Measurements from ENCODE around the gene NBAS. TPM values are rescaled to one million over a fixed set of nuclear protein-coding genes. Genes with fewer than 3 reads are reported as not detected.

The NBAS gene
- total RNA-seq, 1 donor from 2014 or later: 61.6 TPM

DNA sequence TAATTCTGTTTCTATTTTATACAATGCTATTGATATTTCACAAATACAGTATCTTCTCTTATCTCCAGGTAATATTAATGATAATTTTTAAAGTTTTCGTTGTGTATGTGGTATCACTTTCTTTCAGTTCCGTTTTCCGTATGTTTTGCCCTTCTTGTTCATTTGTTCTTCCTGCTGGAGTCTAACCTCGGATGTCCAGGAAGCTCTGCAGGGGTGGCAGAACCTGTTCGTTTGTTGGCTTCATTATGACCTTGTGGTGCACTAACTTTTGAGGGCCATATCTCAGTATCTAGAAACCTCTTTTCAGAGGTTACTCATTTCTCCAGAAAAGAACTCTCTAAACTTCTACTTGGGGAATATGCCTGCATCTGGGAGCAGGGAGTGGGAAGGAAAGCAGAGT, 134.5 kb downstream of the NBAS start:
- H3K4me3 Mint-ChIP-seq: no peak overlapping the region
- H3K36me3 Mint-ChIP-seq (ENCODE audit: low read depth): no peaks in the 10 kb centered on the region
- no peak for DNase-seq (ENCODE audit: low read depth, low spot score)
- H3K9me3 Mint-ChIP-seq: no peaks in the 10 kb centered on the region
- TF ChIP-seq, protein P1, sequence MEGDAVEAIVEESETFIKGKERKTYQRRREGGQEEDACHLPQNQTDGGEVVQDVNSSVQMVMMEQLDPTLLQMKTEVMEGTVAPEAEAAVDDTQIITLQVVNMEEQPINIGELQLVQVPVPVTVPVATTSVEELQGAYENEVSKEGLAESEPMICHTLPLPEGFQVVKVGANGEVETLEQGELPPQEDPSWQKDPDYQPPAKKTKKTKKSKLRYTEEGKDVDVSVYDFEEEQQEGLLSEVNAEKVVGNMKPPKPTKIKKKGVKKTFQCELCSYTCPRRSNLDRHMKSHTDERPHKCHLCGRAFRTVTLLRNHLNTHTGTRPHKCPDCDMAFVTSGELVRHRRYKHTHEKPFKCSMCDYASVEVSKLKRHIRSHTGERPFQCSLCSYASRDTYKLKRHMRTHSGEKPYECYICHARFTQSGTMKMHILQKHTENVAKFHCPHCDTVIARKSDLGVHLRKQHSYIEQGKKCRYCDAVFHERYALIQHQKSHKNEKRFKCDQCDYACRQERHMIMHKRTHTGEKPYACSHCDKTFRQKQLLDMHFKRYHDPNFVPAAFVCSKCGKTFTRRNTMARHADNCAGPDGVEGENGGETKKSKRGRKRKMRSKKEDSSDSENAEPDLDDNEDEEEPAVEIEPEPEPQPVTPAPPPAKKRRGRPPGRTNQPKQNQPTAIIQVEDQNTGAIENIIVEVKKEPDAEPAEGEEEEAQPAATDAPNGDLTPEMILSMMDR (conservative IDR thresholded peaks at IDR 0.05): no peak
- H3K4me1 Mint-ChIP-seq: peaks cover 19% of the 10 kb centered on the region
- H3K27me3 Mint-ChIP-seq (ENCODE audit: low read depth): no peaks in the 10 kb centered on the region
- no peak overlapping the region for H3K27ac Mint-ChIP-seq (ENCODE audit: unreplicated experiment)

DNA sequence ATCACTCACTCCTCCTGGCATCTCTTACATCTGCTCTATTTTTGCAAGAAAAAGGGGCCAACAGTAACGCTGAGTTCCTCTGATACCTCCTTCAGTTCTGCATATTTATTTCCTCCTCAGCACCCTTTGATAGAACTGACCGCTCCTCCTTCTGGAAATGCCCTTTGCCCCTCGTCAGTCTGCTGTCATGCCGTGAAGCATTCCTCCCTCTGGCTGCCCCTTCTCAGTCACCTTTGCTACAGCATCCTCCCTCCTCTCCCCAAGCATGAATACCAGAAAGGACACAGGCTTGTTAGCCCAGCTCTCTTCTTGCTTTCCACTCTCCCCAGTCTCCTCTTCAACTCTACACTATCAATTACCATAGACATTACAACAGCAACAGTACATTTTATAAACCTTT, 135.4 kb downstream of the NBAS start:
- no peaks in the 10 kb centered on the region for H3K27me3 Mint-ChIP-seq (ENCODE audit: low read depth)
- no peaks in the 10 kb centered on the region for H3K36me3 Mint-ChIP-seq (ENCODE audit: low read depth)
- no peaks in the 10 kb centered on the region for H3K9me3 Mint-ChIP-seq
- no peak overlapping the region for H3K27ac Mint-ChIP-seq (ENCODE audit: unreplicated experiment)
- peak; percentile 5 for DNase-seq (ENCODE audit: low read depth, low spot score)
- H3K4me1 Mint-ChIP-seq: peaks cover 19% of the 10 kb centered on the region
- H3K4me3 Mint-ChIP-seq: no peak overlapping the region
- TF ChIP-seq, protein P1 (conservative IDR thresholded peaks at IDR 0.05): no peak

DNA sequence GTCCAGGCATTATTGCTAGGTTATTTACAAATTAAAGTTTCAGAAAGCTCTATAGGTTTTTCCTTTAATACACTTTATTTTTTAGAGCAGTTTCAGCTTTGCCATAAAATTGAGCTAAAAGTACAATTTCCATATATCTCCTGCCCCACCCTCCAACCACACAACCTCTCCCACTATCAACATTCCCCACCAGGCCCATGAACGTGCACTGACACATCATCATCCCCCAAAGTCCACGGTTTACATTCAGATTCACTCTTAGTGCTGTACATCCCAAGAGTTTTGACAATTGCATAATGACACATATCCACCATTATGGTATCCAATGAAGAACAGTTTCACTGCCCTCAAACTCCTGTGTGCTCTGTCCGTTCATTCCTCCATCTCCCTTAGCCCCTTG, 139.4 kb downstream of the NBAS start:
- Mint-ChIP-seq H3K27me3 (ENCODE audit: low read depth) (no peaks in the 10 kb centered on the region), H3K27ac (ENCODE audit: unreplicated experiment) (no peak overlapping the region), H3K9me3 (no peaks in the 10 kb centered on the region), H3K36me3 (ENCODE audit: low read depth) (no peaks in the 10 kb centered on the region), H3K4me3 (no peak overlapping the region), H3K4me1 (peaks cover 24% of the 10 kb centered on the region)
- no peak for DNase-seq (ENCODE audit: low read depth, low spot score)
- TF ChIP-seq, protein P1 (conservative IDR thresholded peaks at IDR 0.05): no peak

DNA sequence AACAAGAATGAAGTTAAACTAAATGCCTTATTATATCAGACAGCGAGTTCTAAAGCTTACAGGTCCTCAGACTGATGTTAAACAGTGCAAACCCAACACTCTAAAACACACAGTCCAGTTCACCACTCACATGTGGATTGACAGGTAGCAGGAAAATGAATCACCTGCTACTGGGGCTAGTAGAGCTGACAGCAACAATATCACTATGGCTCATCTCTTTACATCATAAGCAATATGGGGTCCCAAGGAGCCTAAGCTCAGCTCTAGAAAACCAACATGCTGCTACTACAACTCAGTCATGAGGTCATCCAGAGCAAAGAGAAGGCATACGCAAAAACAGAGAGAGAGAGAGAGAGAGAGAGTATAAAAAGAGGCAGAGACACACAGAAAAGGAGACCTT, 145.4 kb downstream of the NBAS start:
- peaks cover 5% of the 10 kb centered on the region for H3K4me1 Mint-ChIP-seq
- peaks cover 4% of the 10 kb centered on the region for H3K36me3 Mint-ChIP-seq (ENCODE audit: low read depth)
- H3K27ac Mint-ChIP-seq (ENCODE audit: unreplicated experiment): no peak overlapping the region
- H3K4me3 Mint-ChIP-seq: no peak overlapping the region
- DNase-seq (ENCODE audit: low read depth, low spot score): no peak
- TF ChIP-seq, protein P1 (conservative IDR thresholded peaks at IDR 0.05): no peak
- no peaks in the 10 kb centered on the region for H3K9me3 Mint-ChIP-seq
- H3K27me3 Mint-ChIP-seq (ENCODE audit: low read depth): no peaks in the 10 kb centered on the region

DNA sequence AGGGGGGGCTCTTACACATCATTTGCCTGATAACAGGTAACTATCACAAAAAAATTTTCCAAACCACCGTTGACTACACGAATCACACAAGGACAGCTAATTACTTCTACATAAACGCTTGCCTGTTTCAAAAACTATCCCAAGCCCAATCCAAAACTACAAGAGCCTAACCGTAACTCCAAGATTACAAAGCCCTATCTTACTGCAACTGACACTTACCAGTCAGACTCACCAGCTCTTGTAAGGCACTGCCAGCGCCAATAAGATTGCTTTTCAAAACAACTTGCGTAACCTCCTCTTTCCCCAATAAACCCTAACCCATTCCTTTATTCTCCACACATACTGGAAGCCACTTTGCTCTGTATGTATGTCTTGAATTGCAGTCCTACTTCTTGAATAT, 148.4 kb downstream of the NBAS start:
- TF ChIP-seq, protein P1 (conservative IDR thresholded peaks at IDR 0.05): no peak
- Mint-ChIP-seq H3K36me3 (ENCODE audit: low read depth) (peaks cover 4% of the 10 kb centered on the region), H3K27me3 (ENCODE audit: low read depth) (no peaks in the 10 kb centered on the region), H3K4me1 (no peaks in the 10 kb centered on the region), H3K9me3 (no peaks in the 10 kb centered on the region), H3K27ac (ENCODE audit: unreplicated experiment) (no peak overlapping the region), H3K4me3 (no peak overlapping the region)
- no peak for DNase-seq (ENCODE audit: low read depth, low spot score)

DNA sequence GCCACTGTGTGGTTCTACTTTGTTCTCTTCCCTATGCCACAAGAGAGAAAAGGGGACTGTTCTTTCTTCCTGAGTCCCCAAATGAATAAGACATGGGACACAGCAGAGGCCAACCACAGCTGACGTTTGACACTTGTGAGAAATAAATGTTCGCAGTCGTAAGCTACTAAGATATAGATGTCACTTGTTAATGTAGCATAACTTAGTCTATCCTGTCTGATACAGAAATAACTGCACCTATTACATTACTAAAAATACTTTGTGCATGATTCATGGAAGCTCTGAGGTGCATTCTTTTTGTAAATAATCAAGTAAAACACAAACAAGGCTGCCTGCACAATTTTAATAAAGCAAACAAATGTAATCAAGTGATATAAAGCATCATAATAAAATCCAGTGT, 148.8 kb downstream of the NBAS start:
- no peaks in the 10 kb centered on the region for H3K9me3 Mint-ChIP-seq
- TF ChIP-seq, protein P1 (conservative IDR thresholded peaks at IDR 0.05): no peak
- DNase-seq (ENCODE audit: low read depth, low spot score): no peak
- H3K36me3 Mint-ChIP-seq (ENCODE audit: low read depth): peaks cover 5% of the 10 kb centered on the region
- H3K27ac Mint-ChIP-seq (ENCODE audit: unreplicated experiment): no peak overlapping the region
- H3K4me3 Mint-ChIP-seq: no peak overlapping the region
- no peaks in the 10 kb centered on the region for H3K4me1 Mint-ChIP-seq
- no peaks in the 10 kb centered on the region for H3K27me3 Mint-ChIP-seq (ENCODE audit: low read depth)
